Mononuclear cell (primary cell): Measurements from ENCODE around the gene PTCSC3. TPM values are rescaled to one million over a fixed set of nuclear protein-coding genes. Genes with fewer than 3 reads are reported as not detected.

ENCODE experiments used
- total RNA-seq: library from RNA; depleted of rRNA; stranded (reverse); fragments of >200 nt; gene quantifications from one replicate; pipeline ENCODE4 v1.2.3, GENCODE V29; 2012

PTCSC3 gene
- total RNA-seq, 1 donor = not detected

Other genes starting within 250 kb of the PTCSC3 start
- 27.9 TPM for gene MBIP, start 143.9 kb upstream of the PTCSC3 start, total RNA-seq